Hepatocyte (in vitro differentiated cells): ENCODE data around the gene NQO1. TPM values are rescaled to one million over a fixed set of nuclear protein-coding genes. Genes with fewer than 3 reads are reported as not detected.

Experiments used
- DNase-seq: peaks from one replicate; pipeline ENCODE4 v3.0.0-alpha.2; 2016; ENCODE audit warnings: low spot score
- H2AFZ ChIP-seq: fragments of 200-600 bp; sonication (generic); 2 replicates; pipeline ENCODE4 v1.6.0; 2016; ENCODE audit warnings: antibody characterized with exemption, mild to moderate bottlenecking
- H3K27ac ChIP-seq: fragments of 200-600 bp; sonication (generic); 2 replicates; pipeline ENCODE4 v1.5.1; 2016; ENCODE audit warnings: mild to moderate bottlenecking
- H3K27me3 ChIP-seq: fragments of 200-600 bp; sonication (generic); 2 replicates; pipeline ENCODE4 v1.6.1; 2016
- H3K36me3 ChIP-seq: fragments of 200-600 bp; sonication (generic); replicated peaks from 2 replicates; pipeline ENCODE4 v1.5.1; 2016; ENCODE audit warnings: low read depth; ENCODE audit not compliant: insufficient read depth
- H3K4me1 ChIP-seq: fragments of 200-600 bp; sonication (generic); 2 replicates; pipeline ENCODE4 v1.5.1; 2016; ENCODE audit warnings: mild to moderate bottlenecking, moderate library complexity; ENCODE audit not compliant: insufficient read depth
- H3K4me2 ChIP-seq: fragments of 200-600 bp; sonication (generic); 2 replicates; pipeline ENCODE4 v1.6.0; 2016
- H3K4me3 ChIP-seq: fragments of 200-600 bp; sonication (generic); 2 replicates; pipeline ENCODE4 v1.5.1; 2016; ENCODE audit warnings: mild to moderate bottlenecking
- H3K79me2 ChIP-seq: fragments of 200-600 bp; sonication (generic); 2 replicates; pipeline ENCODE4 v1.6.0; 2017; ENCODE audit warnings: mild to moderate bottlenecking
- H3K9me2 ChIP-seq: fragments of 200-600 bp; sonication (generic); replicated peaks from 2 replicates; pipeline ENCODE4 v1.6.0; 2017; ENCODE audit warnings: mild to moderate bottlenecking; ENCODE audit not compliant: insufficient read depth
- H3K9me3 ChIP-seq: fragments of 200-600 bp; sonication (generic); 2 replicates; pipeline ENCODE4 v1.5.1; 2016; ENCODE audit warnings: low read depth, mild to moderate bottlenecking
- H4K20me1 ChIP-seq: fragments of 200-600 bp; sonication (generic); 2 replicates; pipeline ENCODE4 v1.6.0; 2016; ENCODE audit warnings: mild to moderate bottlenecking; ENCODE audit not compliant: insufficient read depth, poor library complexity, severe bottlenecking
- EZH2 ChIP-seq: fragments of 200-600 bp; sonication (generic); IDR thresholded peaks from 2 replicates; pipeline ENCODE4 v1.6.1; 2016; ENCODE audit warnings: antibody characterized with exemption, mild to moderate bottlenecking, borderline replicate concordance
- EZH2phosphoT487 ChIP-seq: fragments of 200-600 bp; sonication (generic); IDR thresholded peaks from one replicate; pipeline ENCODE4 v1.6.1; 2018; ENCODE audit warnings: antibody characterized with exemption, mild to moderate bottlenecking, low read depth, moderate library complexity; ENCODE audit not compliant: unreplicated experiment, severe bottlenecking
- WGBS: methylation state at CpG from one replicate; pipeline ENCODE4 v1.1.6; 2016; ENCODE audit warnings: low lambda C conversion rate; ENCODE audit errors: missing lambda C conversion rate; 5-methylcytosine and 5-hydroxymethylcytosine counted together
- polyA plus RNA-seq: library from polyadenylated mRNA; unstranded; fragments of >200 nt; fragmentation: Nextera tagmentation; extraction: Ambion mirVana; gene quantifications from 2 replicates; pipeline ENCODE4 v1.2.1, GENCODE V29; 2016
- total RNA-seq: library from RNA; depleted of rRNA; stranded (reverse); fragments of >200 nt; gene quantifications from 2 replicates; pipeline ENCODE4 v1.2.3, GENCODE V29; 2014
- TF ChIP-seq, protein P1 (sequence below): fragments of 200-600 bp; sonication (generic); IDR thresholded peaks from 2 replicates; pipeline ENCODE4 v1.5.1; 2016; ENCODE audit warnings: antibody characterized with exemption, mild to moderate bottlenecking; ENCODE audit not compliant: poor library complexity

The NQO1 gene
- total and polyA plus RNA-seq, 2 experiments from 2014 or later = 132 to 169 TPM

DNA sequence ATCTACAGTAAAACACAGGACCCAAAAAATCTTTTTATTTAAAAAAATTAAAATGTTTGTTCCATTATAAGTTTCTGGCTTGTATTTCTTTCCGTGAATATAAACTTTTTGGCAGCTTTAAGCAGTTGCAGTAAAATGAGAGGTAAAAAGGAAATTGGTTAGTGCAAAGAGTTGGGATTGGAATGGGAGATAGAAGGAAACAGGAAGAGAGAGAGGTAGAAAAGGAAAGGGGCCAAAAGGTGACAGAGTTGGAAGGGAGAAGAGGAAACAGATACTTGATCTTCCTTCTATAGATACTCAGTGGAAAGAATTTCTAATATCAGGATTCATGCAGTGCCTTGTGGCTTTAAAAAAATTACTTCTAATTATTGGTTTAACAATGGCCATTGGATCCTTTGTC is 63.5 kb downstream of the NQO1 start:
- no peak for TF ChIP-seq EZH2phosphoT487
- TF ChIP-seq EZH2 = no peak
- TF ChIP-seq, protein P1, sequence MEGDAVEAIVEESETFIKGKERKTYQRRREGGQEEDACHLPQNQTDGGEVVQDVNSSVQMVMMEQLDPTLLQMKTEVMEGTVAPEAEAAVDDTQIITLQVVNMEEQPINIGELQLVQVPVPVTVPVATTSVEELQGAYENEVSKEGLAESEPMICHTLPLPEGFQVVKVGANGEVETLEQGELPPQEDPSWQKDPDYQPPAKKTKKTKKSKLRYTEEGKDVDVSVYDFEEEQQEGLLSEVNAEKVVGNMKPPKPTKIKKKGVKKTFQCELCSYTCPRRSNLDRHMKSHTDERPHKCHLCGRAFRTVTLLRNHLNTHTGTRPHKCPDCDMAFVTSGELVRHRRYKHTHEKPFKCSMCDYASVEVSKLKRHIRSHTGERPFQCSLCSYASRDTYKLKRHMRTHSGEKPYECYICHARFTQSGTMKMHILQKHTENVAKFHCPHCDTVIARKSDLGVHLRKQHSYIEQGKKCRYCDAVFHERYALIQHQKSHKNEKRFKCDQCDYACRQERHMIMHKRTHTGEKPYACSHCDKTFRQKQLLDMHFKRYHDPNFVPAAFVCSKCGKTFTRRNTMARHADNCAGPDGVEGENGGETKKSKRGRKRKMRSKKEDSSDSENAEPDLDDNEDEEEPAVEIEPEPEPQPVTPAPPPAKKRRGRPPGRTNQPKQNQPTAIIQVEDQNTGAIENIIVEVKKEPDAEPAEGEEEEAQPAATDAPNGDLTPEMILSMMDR = no peak
- DNase-seq = no peak
- no peak overlapping the region for H3K4me2 ChIP-seq
- no peaks in the 10 kb centered on the region for H4K20me1 ChIP-seq
- no peaks in the 10 kb centered on the region for H3K36me3 ChIP-seq
- no peak overlapping the region for H3K4me3 ChIP-seq
- H3K79me2 ChIP-seq = peaks cover 6% of the 10 kb centered on the region
- WGBS = 85% methylated on average over 1 of the region's 1 CpG
- no peaks in the 10 kb centered on the region for H3K9me2 ChIP-seq
- no peaks in the 10 kb centered on the region for H3K9me3 ChIP-seq
- H3K27me3 ChIP-seq = no peaks in the 10 kb centered on the region
- no peak overlapping the region for H2AFZ ChIP-seq
- H3K4me1 ChIP-seq = no peaks in the 10 kb centered on the region
- no peak overlapping the region for H3K27ac ChIP-seq

DNA sequence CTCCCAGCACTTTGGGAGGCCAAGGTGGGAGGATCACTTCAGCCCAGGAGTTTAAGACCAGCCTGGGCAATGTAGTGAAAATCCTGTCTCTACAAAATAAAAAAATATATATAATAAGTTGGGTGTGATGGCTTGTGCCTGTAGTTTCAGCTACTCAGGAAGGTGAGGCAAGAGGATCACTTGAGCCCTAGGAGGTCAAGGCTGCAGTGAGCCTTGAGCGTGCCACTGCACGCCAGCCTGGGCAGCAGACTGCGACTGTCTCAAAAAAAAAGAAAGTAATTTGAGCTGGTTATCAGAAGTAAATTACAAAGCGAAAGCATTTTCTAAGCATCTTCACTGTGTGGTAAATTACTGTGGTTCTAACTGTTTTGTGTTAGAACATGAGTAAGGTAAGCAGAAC is 66.2 kb downstream of the NQO1 start:
- H3K4me3 ChIP-seq = no peak overlapping the region
- no peak overlapping the region for H3K4me2 ChIP-seq
- WGBS = 98% methylated on average over 4 of the region's 4 CpGs
- no peaks in the 10 kb centered on the region for H4K20me1 ChIP-seq
- peaks cover 13% of the 10 kb centered on the region for H3K79me2 ChIP-seq
- TF ChIP-seq, protein P1 = no peak
- TF ChIP-seq EZH2phosphoT487 = no peak
- no peak for TF ChIP-seq EZH2
- H3K9me2 ChIP-seq = no peaks in the 10 kb centered on the region
- H3K9me3 ChIP-seq = no peaks in the 10 kb centered on the region
- H3K27ac ChIP-seq = no peak overlapping the region
- DNase-seq = no peak
- H3K27me3 ChIP-seq = no peaks in the 10 kb centered on the region
- H2AFZ ChIP-seq = no peak overlapping the region
- H3K36me3 ChIP-seq = no peaks in the 10 kb centered on the region
- no peaks in the 10 kb centered on the region for H3K4me1 ChIP-seq

Other genes with a start within 250 kb of the NQO1 start
- 30.7 and 37.7 TPM in 2 replicates for gene NFAT5, start 160.6 kb downstream of the NQO1 start, total RNA-seq
- 8.6 and 9.2 TPM in 2 replicates for gene NFAT5, start 160.6 kb downstream of the NQO1 start, polyA plus RNA-seq
- gene NOB1, start 28.4 kb upstream of the NQO1 start, total RNA-seq = 23.9 and 34.6 TPM in 2 replicates
- 25.1 and 28.0 TPM in 2 replicates for gene NOB1, start 28.4 kb upstream of the NQO1 start, polyA plus RNA-seq
- gene WWP2, start 35.8 kb upstream of the NQO1 start, total RNA-seq = 19.9 and 26.2 TPM in 2 replicates
- 19.1 and 23.1 TPM in 2 replicates for gene WWP2, start 35.8 kb upstream of the NQO1 start, polyA plus RNA-seq
- gene CLEC18A, start 224.8 kb upstream of the NQO1 start, total RNA-seq = 1.3 and 1.9 TPM in 2 replicates
- gene CLEC18A, start 224.8 kb upstream of the NQO1 start, polyA plus RNA-seq = 0.26 and 0.37 TPM in 2 replicates